Stimulated activated naive B cell treated with anti-CD40 and anti-IgM and Interleukin-4, amounts not matched to agents 10 μg/mL and 1 μg/mL and 100 μg/mL, for 72 hours (primary cell): ENCODE results near the gene PARD3.
"Not testable (repeated sequence)": the region's sequence is repeated elsewhere in the genome, so short reads cannot be mapped to it uniquely, and the experiment has no call there.

ENCODE experiments used
- ATAC-seq, 2 donors: fragments of 150-1000 bp; cut with Tn5 transposase; replicated peaks; 2 replicates each; pipeline ENCODE4 v1.10.0; 2021; ENCODE audit warnings: moderate library complexity in 1 of 2
- DNase-seq: peaks from one replicate; pipeline ENCODE4 v3.0.0; 2021
- H3K27ac Mint-ChIP-seq: one replicate; pipeline ENCODE4 v1.8.0; 2022; ENCODE audit warnings: mild to moderate bottlenecking, mixed read lengths
- H3K27me3 Mint-ChIP-seq, 2 donors: one replicate each; pipeline ENCODE4 v1.8.0; 2022; ENCODE audit warnings: mixed read lengths in 2 of 2
- H3K36me3 Mint-ChIP-seq, 2 donors: one replicate each; pipeline ENCODE4 v1.8.0; 2022; ENCODE audit warnings: mixed read lengths in 2 of 2, mild to moderate bottlenecking in 1 of 2
- H3K4me1 Mint-ChIP-seq, 2 donors: one replicate each; pipeline ENCODE4 v1.8.0; 2022; ENCODE audit warnings: mixed read lengths in 2 of 2, mild to moderate bottlenecking in 1 of 2
- H3K4me3 Mint-ChIP-seq, 2 donors: one replicate each; pipeline ENCODE4 v1.8.0; 2022; ENCODE audit warnings: mild to moderate bottlenecking in 2 of 2, mixed read lengths in 2 of 2, moderate library complexity in 1 of 2
- H3K9me3 Mint-ChIP-seq, 2 donors: one replicate each; pipeline ENCODE4 v1.8.0; 2022; ENCODE audit warnings: mixed read lengths in 2 of 2, mild to moderate bottlenecking in 1 of 2

PARD3 gene

GRCh38 chr10:34432589-34432988 lies 382.5 kb downstream of the PARD3 start:
- DNase-seq = no peak
- no peaks in the 10 kb centered on the region for H3K36me3 Mint-ChIP-seq
- no peak overlapping the region for H3K27ac Mint-ChIP-seq
- H3K9me3 Mint-ChIP-seq = no peaks in the 10 kb centered on the region
- H3K4me3 Mint-ChIP-seq = no peak overlapping the region
- ATAC-seq = no peak
- H3K27me3 Mint-ChIP-seq = no peaks in the 10 kb centered on the region
- no peaks in the 10 kb centered on the region for H3K4me1 Mint-ChIP-seq

GRCh38 chr10:34430685-34431084 lies 384.4 kb downstream of the PARD3 start:
- Mint-ChIP-seq H3K4me3 (no peak overlapping the region), H3K4me1 (no peaks in the 10 kb centered on the region), H3K36me3 (no peaks in the 10 kb centered on the region), H3K9me3 (no peaks in the 10 kb centered on the region), H3K27me3 (no peaks in the 10 kb centered on the region), H3K27ac (no peak overlapping the region)
- DNase-seq (no peak), ATAC-seq (no peak)

GRCh38 chr10:34428501-34428900 lies 386.6 kb downstream of the PARD3 start:
- no peaks in the 10 kb centered on the region for H3K9me3 Mint-ChIP-seq
- no peaks in the 10 kb centered on the region for H3K4me1 Mint-ChIP-seq
- H3K27ac Mint-ChIP-seq = no peak overlapping the region
- H3K36me3 Mint-ChIP-seq = no peaks in the 10 kb centered on the region
- no peak overlapping the region for H3K4me3 Mint-ChIP-seq
- ATAC-seq (no peak), DNase-seq (no peak)
- H3K27me3 Mint-ChIP-seq = no peaks in the 10 kb centered on the region

- ATAC-seq (no peak), DNase-seq (no peak)
- Mint-ChIP-seq H3K27ac (no peak overlapping the region), H3K4me1 (no peaks in the 10 kb centered on the region), H3K27me3 (no peaks in the 10 kb centered on the region), H3K9me3 (no peaks in the 10 kb centered on the region), H3K36me3 (no peaks in the 10 kb centered on the region), H3K4me3 (no peak overlapping the region)
These were observed 387.2 kb downstream of the PARD3 start for GRCh38 chr10:34427911-34428216.

- H3K9me3 Mint-ChIP-seq, H3K36me3 Mint-ChIP-seq, H3K27ac Mint-ChIP-seq, H3K27me3 Mint-ChIP-seq, H3K4me1 Mint-ChIP-seq, DNase-seq, ATAC-seq, H3K4me3 Mint-ChIP-seq: not testable (repeated sequence)
These were observed 387.8 kb downstream of the PARD3 start for GRCh38 chr10:34427158-34427910.

- H3K27me3 Mint-ChIP-seq, H3K4me3 Mint-ChIP-seq, H3K27ac Mint-ChIP-seq, DNase-seq, H3K4me1 Mint-ChIP-seq, ATAC-seq, H3K36me3 Mint-ChIP-seq, H3K9me3 Mint-ChIP-seq: not testable (repeated sequence)
These were observed 388.4 kb downstream of the PARD3 start for GRCh38 chr10:34426538-34427157.

- Mint-ChIP-seq H3K27me3 (no peaks in the 10 kb centered on the region), H3K9me3 (no peaks in the 10 kb centered on the region), H3K4me1 (no peaks in the 10 kb centered on the region), H3K27ac (no peak overlapping the region), H3K4me3 (no peak overlapping the region), H3K36me3 (no peaks in the 10 kb centered on the region)
- no peak for ATAC-seq
- no peak for DNase-seq
These were observed 389.1 kb downstream of the PARD3 start for GRCh38 chr10:34426041-34426440.

GRCh38 chr10:34423673-34424625 lies 391.1 kb downstream of the PARD3 start:
- H3K4me1 Mint-ChIP-seq = no peaks in the 10 kb centered on the region
- ATAC-seq = no peak
- H3K36me3 Mint-ChIP-seq = no peaks in the 10 kb centered on the region
- no peak overlapping the region for H3K27ac Mint-ChIP-seq
- no peaks in the 10 kb centered on the region for H3K9me3 Mint-ChIP-seq
- DNase-seq = no peak
- no peak overlapping the region for H3K4me3 Mint-ChIP-seq
- no peaks in the 10 kb centered on the region for H3K27me3 Mint-ChIP-seq

GRCh38 chr10:34420795-34421194 lies 394.3 kb downstream of the PARD3 start:
- Mint-ChIP-seq H3K36me3 (no peaks in the 10 kb centered on the region), H3K27me3 (no peaks in the 10 kb centered on the region), H3K4me3 (no peak overlapping the region), H3K27ac (no peak overlapping the region), H3K9me3 (no peaks in the 10 kb centered on the region), H3K4me1 (peaks cover 0 to 2% of the 10 kb centered on the region in 2 donors)
- DNase-seq (no peak), ATAC-seq (no peak)

- H3K4me1 Mint-ChIP-seq = peaks cover 0 to 2% of the 10 kb centered on the region in 2 donors
- no peak overlapping the region for H3K4me3 Mint-ChIP-seq
- no peaks in the 10 kb centered on the region for H3K27me3 Mint-ChIP-seq
- ATAC-seq (no peak), DNase-seq (no peak)
- H3K36me3 Mint-ChIP-seq = no peaks in the 10 kb centered on the region
- H3K27ac Mint-ChIP-seq = no peak overlapping the region
- no peaks in the 10 kb centered on the region for H3K9me3 Mint-ChIP-seq
These were observed 394.8 kb downstream of the PARD3 start for GRCh38 chr10:34420273-34420672.

GRCh38 chr10:34415039-34415438 lies 400.1 kb downstream of the PARD3 start:
- no peak overlapping the region for H3K27ac Mint-ChIP-seq
- H3K36me3 Mint-ChIP-seq = no peaks in the 10 kb centered on the region
- H3K4me1 Mint-ChIP-seq = peaks cover 0 to 2% of the 10 kb centered on the region in 2 donors
- no peaks in the 10 kb centered on the region for H3K27me3 Mint-ChIP-seq
- H3K9me3 Mint-ChIP-seq = no peaks in the 10 kb centered on the region
- DNase-seq (no peak), ATAC-seq (no peak)
- H3K4me3 Mint-ChIP-seq = no peak overlapping the region

GRCh38 chr10:34413756-34414587 lies 401.1 kb downstream of the PARD3 start:
- H3K27ac Mint-ChIP-seq = no peak overlapping the region
- DNase-seq = no peak
- H3K9me3 Mint-ChIP-seq = no peaks in the 10 kb centered on the region
- ATAC-seq = no peak
- H3K27me3 Mint-ChIP-seq = no peaks in the 10 kb centered on the region
- H3K36me3 Mint-ChIP-seq = no peaks in the 10 kb centered on the region
- H3K4me3 Mint-ChIP-seq = no peak overlapping the region
- H3K4me1 Mint-ChIP-seq = peaks cover 0 to 2% of the 10 kb centered on the region in 2 donors

- DNase-seq (no peak), ATAC-seq (no peak)
- Mint-ChIP-seq H3K36me3 (no peaks in the 10 kb centered on the region), H3K4me3 (no peak overlapping the region), H3K9me3 (no peaks in the 10 kb centered on the region), H3K27me3 (no peaks in the 10 kb centered on the region), H3K4me1 (peaks cover 0 to 2% of the 10 kb centered on the region in 2 donors), H3K27ac (no peak overlapping the region)
These were observed 401.9 kb downstream of the PARD3 start for GRCh38 chr10:34413214-34413613.

- Mint-ChIP-seq H3K4me3 (no peak overlapping the region), H3K9me3 (no peaks in the 10 kb centered on the region), H3K36me3 (no peaks in the 10 kb centered on the region), H3K4me1 (no peaks in the 10 kb centered on the region), H3K27me3 (no peaks in the 10 kb centered on the region), H3K27ac (no peak overlapping the region)
- ATAC-seq = no peak
- DNase-seq = no peak
These were observed 406.1 kb downstream of the PARD3 start for GRCh38 chr10:34408956-34409355.
